Left colon (tissue), 2 donors: ENCODE results near the gene LAMB3. TPM values are rescaled to one million over a fixed set of nuclear protein-coding genes. Genes with fewer than 3 reads are reported as not detected.

Source experiments
- ATAC-seq: fragments of 200-7000 bp; cut with Tn5 transposase; one replicate; pipeline ENCODE4 v1.9.1; 2020; ENCODE audit warnings: mild to moderate bottlenecking, moderate library complexity
- DNase-seq, 2 donors: peaks; one replicate each; pipeline ENCODE4 v3.0.0-alpha.2; 2020
- intact Hi-C, 2 donors: fragments of 100-400 bp; cut with DNase I in 1 of 2; cut with micrococcal nuclease in 1 of 2; formaldehyde crosslinking; loops; one replicate each; pipeline versions ENCODE4 v1.11.2 to v1.14.0; 2022; cut with DNase I, micrococcal nuclease
- total RNA-seq, 2 donors: library from RNA; stranded (reverse); fragmentation: NEBNext Ultra II Directional; extraction: Animal tissue kit (Norgen Biotek cat#: 25700); gene quantifications; one replicate each; pipeline ENCODE4 v1.2.1, GENCODE V29; 2021
- donor health status: DM: no; HTN: no; CAD: no.
- donor health status: DM: yes; HTN: yes; CAD: no.

Gene LAMB3
- total RNA-seq, 2 donors from 2014 or later: 85.2 to 136 TPM

- DNase-seq (no peak), ATAC-seq (no peak)
- intact Hi-C loops: no loop called here
These were observed 29.1 kb downstream of the LAMB3 start for GRCh38 chr1:209622841-209623829.

- DNase-seq (no peak), ATAC-seq (no peak)
- intact Hi-C loops: no loop called here
These were observed 30.2 kb downstream of the LAMB3 start for GRCh38 chr1:209621741-209622655.

- ATAC-seq (peak; percentile 64), DNase-seq (peak; percentile 53 to 66)
- intact Hi-C loops: no loop called here
These were observed 30.9 kb downstream of the LAMB3 start for GRCh38 chr1:209621286-209621685.

- ATAC-seq: peak; percentile 16
- no peak for DNase-seq
- intact Hi-C loops: no loop called here
These were observed 31.7 kb downstream of the LAMB3 start for GRCh38 chr1:209620487-209620884.

GRCh38 chr1:209619696-209620486 lies 32.3 kb downstream of the LAMB3 start:
- intact Hi-C loops: no loop called here
- DNase-seq: no peak
- peak; percentile 66 for ATAC-seq

- no peak for DNase-seq
- intact Hi-C loops: no loop called here
These were observed 33.3 kb downstream of the LAMB3 start for GRCh38 chr1:209618756-209619420.

GRCh38 chr1:209618291-209618690 lies 33.9 kb downstream of the LAMB3 start:
- ATAC-seq: no peak
- intact Hi-C loops: no loop called here
- no peak for DNase-seq

More at GRCh38 chr1:209618756-209619420, 33.3 kb downstream of the LAMB3 start:
- peak; percentile 74 for ATAC-seq

- intact Hi-C loops: no loop called here
- no peak for ATAC-seq
- no peak for DNase-seq
These were observed 34.5 kb downstream of the LAMB3 start for GRCh38 chr1:209617755-209618154.

GRCh38 chr1:209617047-209617673 lies 35.1 kb downstream of the LAMB3 start:
- no peak for DNase-seq
- intact Hi-C loops: no loop called here

GRCh38 chr1:209616366-209617046 lies 35.7 kb downstream of the LAMB3 start:
- intact Hi-C loops: no loop called here
- ATAC-seq (no peak), DNase-seq (no peak)

More at GRCh38 chr1:209617047-209617673, 35.1 kb downstream of the LAMB3 start:
- no peak for ATAC-seq

GRCh38 chr1:209614906-209615305 lies 37.3 kb downstream of the LAMB3 start:
- DNase-seq: no peak
- no peak for ATAC-seq
- intact Hi-C loops: no loop called here

GRCh38 chr1:209614151-209614420 lies 38.1 kb downstream of the LAMB3 start:
- intact Hi-C loops: no loop called here
- no peak for DNase-seq
- no peak for ATAC-seq

GRCh38 chr1:209613400-209614150 lies 38.6 kb downstream of the LAMB3 start:
- intact Hi-C loops: no loop called here
- DNase-seq: no peak
- ATAC-seq: peak; percentile 16

GRCh38 chr1:209612646-209613399 lies 39.4 kb downstream of the LAMB3 start:
- peak; percentile 9 for ATAC-seq
- DNase-seq: no peak
- intact Hi-C loops: no loop called here

- intact Hi-C loops: no loop called here
- peak; percentile 18 for ATAC-seq
These were observed 40.3 kb downstream of the LAMB3 start for GRCh38 chr1:209611771-209612570.

GRCh38 chr1:209610631-209610905 lies 41.7 kb downstream of the LAMB3 start:
- intact Hi-C loops: no loop called here
- ATAC-seq (no peak), DNase-seq (no peak)

More at GRCh38 chr1:209611771-209612570, 40.3 kb downstream of the LAMB3 start:
- DNase-seq: no peak
